Inflammatory macrophage (primary cell): ENCODE measurements around the gene SMTNL2.

Source experiments
- DNase-seq, 2 donors: peaks; one replicate each; pipeline ENCODE4 v3.0.0-alpha.2; 2020 to 2022

Gene SMTNL2

GRCh38 chr17:4545217-4545951 lies 38.9 kb upstream of the SMTNL2 start:
- DNase-seq: no peak

DNA sequence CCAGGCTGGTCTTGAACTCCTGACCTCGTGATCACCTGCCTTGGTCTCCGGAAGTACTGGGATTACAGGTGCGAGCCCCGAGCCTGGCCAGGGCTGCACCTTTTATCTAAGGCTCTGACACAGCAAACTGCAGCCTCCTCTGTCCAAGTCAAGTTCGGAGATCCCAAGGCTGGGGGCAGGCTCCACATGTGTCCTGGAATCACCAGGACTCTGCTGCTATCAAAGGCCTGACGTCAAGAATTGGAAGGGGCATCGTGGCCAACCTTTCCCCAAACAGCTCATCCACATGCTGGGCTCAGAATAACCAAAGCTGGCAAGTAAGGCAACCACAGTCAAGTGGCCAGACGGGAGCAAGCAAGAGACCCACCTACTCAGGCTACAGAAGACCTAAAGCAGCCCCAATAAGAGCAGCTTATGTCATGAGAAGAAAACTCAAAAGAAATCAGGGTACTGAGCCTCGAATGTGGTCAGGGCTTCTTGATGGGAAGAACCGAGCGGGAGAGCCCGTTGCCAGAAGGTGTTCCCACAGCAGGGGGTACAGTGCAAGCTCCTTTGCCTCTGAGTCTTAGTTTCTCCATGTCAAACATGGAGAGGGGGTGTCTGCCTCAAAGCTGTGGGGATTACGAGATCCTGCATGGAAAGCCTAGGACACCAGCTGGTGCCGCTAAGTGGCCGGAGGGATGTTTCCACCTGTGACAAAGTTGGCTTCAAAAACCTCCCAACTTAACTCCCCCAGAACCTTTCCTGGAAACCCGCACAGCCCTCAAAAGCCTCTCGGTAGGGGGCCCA lies 37.0 kb upstream of the SMTNL2 start:
- DNase-seq: no peak

DNA sequence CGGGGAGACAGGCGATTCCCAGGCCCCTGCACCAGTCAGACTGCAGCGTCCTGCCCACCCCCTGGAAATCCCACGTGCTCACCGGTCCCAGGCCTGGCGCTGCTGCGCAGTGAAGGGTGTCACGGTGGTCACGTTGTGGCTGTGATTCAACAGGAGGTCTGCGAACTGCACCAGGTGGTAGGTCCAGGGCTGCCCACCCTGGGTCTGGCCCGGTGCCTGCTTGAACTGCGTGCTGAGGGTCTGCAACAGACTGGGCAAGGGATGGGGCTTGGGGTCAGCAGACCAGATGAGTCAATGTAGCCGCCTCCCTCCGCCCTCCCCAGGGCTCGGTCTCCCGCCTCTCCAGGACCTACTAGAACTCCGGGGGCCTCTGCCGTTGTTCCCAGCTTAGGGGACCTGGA lies 36.3 kb upstream of the SMTNL2 start:
- no peak for DNase-seq

DNA sequence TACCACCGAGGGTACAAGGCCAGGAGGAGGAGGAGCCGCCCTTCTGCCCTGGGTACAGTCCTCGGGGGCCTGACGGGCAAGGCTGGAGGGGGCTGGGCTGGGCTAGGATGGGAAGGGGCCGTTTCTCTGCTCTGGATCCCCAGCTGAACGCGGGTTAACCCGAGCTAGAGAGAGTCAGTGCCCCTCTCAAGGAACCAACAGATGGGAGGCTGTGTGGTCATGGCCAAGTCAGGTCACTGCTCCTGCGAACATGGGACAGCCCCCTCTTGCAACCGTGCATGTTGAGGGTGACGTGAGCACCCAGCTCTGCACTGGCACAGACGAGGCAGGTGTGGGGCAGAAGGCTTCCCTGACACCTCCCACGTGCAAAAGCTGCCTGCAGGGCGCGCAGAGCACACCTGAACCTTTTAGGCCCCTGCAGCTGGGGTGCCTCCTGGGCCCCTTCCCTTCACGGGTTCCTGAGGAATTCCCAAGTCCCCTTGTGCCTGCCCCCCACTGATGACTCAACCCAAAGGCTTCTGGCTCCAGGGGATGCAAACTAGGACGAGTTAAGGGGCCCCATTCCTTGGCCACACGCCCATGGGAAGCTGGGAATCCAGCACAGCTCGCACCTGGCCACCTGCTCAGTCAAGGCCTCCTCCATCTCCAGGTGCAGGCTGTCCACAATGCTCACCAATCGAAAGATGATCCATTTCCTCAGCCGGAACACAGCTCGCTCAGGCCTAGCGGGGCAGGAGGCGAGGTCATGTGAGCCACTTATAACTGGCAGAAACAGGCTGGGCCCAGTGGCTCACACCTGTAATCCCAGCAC lies 35.4 kb upstream of the SMTNL2 start:
- no peak for DNase-seq

- DNase-seq: no peak
Observed at GRCh38 chr17:4549781-4550533, 34.4 kb upstream of the SMTNL2 start.

- DNase-seq: no peak
Observed at GRCh38 chr17:4550534-4551039, 33.7 kb upstream of the SMTNL2 start.

DNA sequence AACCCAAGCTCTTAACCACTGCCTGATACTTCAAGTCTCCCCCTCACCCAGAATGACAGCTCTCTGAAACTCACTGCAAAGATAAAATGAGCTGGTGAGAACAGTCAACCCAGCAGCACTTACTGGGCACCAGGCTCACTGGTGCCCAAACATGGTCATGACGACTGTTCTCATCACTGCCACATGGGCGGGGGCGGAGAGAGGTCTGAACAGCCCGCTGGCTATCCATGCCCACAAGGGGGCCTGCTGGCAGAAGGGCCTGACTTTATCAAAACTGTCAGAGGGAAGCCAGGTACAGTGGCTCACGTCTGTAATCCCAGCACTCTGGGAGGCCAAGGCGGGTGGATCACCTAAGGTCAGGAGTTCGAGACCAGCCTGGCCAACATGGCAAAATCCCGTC lies 33.2 kb upstream of the SMTNL2 start:
- peak in 1 of 2 donors; percentile 8 for DNase-seq

DNA sequence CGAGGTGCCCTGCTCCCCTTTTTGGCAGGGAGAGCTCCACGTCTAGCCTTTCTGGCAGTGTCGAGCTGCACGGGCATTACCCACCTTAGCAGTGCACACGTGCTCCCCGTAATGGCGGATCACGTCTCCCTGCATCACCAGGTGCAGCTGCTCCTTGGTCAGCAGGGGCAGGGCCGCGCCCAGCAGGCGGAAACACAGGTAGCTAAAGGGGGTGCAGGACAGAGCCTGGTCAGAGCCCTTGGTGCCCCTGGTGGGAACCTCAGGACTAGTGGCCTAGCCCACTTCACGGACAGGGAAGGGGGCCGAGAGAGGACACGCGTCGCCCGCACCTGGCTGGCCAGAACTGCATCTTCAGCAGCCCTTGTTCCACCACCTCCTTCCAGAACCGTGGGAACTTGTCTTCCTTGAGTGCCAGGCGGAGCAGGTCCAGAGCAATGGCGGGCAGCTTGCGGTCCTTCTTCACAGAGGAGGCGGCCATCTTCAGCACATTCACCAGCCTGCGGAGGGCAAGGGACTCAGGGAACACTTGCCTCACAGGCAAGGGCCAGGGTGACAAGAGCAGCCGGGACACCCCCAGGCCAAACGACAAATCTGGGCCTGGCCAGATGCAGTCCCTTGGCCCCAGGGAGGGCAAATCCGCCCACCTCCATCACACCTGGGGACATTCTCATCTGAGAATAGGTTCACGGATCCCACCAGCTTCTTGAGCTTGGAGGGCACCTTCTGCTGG lies 32.4 kb upstream of the SMTNL2 start:
- DNase-seq: no peak

GRCh38 chr17:4553669-4554068 lies 30.7 kb upstream of the SMTNL2 start:
- no peak for DNase-seq

DNA sequence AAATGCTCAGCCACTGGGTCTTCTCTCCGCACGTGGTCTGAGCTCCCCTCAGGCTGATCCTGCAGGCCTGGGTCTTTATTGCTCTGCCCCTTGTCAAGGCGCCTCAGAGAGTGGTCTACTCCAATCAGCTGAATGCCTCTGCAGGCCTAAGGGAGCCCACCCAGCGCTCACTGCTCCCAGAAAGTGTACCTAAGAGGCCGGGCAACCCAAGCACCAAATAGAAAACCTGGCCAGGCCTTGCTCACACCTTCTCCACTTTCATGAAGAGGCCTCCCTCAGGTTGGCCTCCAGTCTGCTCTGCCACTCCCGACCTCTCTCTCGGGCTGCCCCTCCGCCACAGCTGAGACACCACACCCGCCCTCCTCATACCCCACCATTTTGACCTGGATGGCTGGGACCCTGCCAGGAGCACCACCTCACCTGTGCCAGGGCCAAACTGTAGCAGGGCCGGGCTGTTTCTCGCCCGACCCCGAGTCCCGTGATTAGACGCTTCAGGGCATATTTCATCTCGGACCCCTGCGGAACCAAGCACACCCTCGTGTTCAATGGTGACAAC lies 29.8 kb upstream of the SMTNL2 start:
- no peak for DNase-seq

DNA sequence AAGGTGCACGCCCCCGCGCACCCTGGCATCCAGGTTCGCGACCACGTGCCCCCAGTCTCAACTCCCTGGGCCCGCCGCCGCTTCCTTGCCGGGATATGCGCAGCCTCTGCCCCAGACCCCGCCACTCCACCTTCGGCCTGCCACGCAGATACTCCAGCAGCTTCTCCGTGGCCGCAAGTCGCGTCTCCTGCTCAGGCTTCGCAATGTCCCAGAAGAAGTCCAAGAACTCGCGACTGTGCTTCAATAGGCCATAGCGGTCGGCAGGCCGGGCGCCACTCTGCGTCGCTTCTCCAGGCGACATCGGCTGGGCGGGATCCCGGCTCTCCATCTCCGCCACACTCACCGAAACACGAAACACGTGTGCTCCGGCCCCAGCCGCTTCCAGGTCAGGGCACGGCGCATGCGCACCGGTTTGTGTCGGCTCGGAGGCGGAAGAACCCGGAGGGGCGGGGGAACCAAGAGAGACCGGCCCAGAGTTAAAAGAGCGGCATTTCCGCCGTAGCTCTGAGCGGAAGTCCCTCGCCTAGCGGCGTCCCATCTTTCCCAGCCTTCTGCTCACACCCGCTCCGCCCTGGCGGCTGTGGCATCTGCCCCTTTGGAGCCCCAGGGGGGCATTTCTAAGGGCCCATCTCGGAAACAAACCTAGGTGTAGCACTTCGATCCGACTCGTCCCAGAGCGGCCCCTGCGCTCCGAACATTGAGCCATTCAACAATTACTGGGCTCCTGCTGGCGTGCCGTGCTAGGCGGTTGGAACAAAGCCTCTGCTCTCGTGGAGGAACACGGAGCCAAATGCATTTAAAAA lies 29.1 kb upstream of the SMTNL2 start, which contains the start of gene MYBBP1A:
Gene MYBBP1A (minus strand): TSS at position 388 of the 803 bp plus-strand sequence. CDS start 60 bp downstream, at position 328.
- DNase-seq: peak; percentile 98 to 99

GRCh38 chr17:4555873-4556759 lies 28.2 kb upstream of the SMTNL2 start:
- DNase-seq: no peak

GRCh38 chr17:4556996-4557395 lies 27.3 kb upstream of the SMTNL2 start:
- no peak for DNase-seq

DNA sequence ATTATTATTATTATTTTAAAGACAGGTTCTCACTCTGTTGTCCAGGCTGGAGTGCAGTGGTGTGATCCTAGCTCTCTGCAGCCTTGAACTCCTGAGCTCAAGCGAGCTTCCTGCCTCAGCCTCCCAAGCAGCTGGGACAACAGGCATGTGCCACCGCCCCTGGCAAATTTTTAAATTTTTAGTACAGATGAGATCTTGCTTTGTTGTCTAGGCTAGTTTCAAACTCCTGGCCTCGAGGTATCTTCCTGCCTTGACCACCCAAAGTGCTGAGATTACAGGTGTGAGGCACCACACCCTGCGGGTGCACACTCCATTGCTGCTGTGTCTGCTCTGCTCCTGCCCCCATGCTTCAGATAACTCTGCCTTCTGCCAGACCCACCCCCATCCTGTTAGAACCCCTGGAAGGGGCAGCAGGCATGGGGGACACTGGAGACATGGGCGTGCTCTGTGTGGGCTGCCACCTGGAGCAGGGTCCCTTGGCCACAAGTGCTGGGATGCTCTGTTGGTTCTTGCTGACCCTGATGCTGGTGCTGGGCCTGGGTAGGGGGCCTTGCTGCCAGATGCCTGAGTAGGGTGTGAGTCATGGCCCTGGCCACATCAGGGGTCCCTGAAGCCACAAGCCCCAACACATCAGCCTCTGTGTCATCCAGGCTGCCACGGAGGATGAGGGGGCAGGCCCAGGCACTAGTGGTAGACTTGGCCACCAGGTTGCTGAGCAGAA lies 26.5 kb upstream of the SMTNL2 start:
- DNase-seq: no peak

DNA sequence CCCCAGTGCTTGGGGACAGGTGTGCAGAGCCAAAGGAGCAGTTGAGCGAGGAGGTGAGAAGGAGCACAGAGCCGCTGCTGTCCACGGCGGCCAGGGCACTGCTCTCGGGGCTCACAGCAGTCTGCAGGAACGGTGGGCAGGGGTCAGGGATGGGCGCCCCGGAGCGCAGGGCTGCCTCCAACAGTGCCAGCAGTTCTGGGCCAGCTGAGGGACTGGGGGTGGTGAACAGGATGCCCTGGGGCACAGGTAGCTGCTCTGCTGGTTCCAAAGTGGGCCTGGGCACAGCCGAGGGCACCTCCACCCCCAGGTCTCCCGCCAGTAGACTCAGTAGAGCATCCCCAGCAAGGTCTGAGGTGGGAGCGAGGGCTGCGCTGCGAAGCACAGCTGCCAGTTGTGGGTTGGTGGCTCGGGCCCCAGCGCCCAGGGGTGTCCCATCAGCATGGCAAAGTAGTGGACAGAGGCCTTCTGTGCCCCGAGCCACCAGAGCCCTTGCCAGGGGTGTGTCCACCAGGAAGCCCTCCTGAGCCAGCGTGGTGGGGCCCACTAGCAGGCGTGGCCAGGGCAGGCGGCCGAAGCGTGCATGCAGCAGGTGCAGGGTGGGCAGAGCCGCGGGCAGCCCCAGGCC lies 25.9 kb upstream of the SMTNL2 start:
- no peak for DNase-seq

- DNase-seq: no peak
Observed at GRCh38 chr17:4559139-4559791, 25.1 kb upstream of the SMTNL2 start.

DNA sequence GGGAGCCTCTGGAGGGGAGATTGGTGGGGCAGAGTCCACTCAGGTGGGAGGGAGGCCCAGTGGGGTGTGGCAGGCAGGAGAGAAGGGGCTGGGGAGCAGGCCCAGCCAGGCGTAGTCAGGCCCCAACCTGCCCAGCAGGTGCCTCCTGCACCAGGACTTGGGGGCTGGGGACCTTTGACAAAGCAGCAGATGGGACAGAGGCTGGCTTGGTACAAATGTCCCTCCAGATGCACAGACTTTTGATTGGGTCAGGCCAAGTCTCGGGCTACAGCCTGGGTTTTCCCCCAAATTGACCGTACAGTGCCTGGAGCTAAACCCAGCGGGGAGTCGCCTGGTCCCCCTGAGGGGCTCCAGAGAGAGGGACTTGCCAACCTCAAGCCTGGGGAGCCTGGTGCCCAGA lies 24.4 kb upstream of the SMTNL2 start:
- no peak for DNase-seq
